H9 (cell line): Measurements from ENCODE around the gene ELANE. TPM values are rescaled to one million over a fixed set of nuclear protein-coding genes. Genes with fewer than 3 reads are reported as not detected.

Source experiments
- DNase-seq: peaks from one replicate; pipeline ENCODE4 v3.0.0-alpha.2; 2017
- H2AFZ ChIP-seq: one replicate; pipeline ENCODE4 v1.6.1; 2013; ENCODE audit warnings: mild to moderate bottlenecking, low read length, control low read depth, moderate library complexity
- H2AK5ac ChIP-seq: 2 replicates; pipeline ENCODE4 v1.6.1; 2013; ENCODE audit warnings: low read length, control low read depth, mixed read lengths; ENCODE audit not compliant: insufficient read length
- H2BK120ac ChIP-seq: one replicate; pipeline ENCODE4 v1.6.1; 2013; ENCODE audit warnings: low read depth, mild to moderate bottlenecking, low read length, control low read depth, inconsistent platforms; ENCODE audit not compliant: poor library complexity, severe bottlenecking
- H2BK12ac ChIP-seq: 2 replicates; pipeline ENCODE4 v1.6.1; 2013; ENCODE audit warnings: low read length, control low read depth, mixed read lengths, low read depth; ENCODE audit not compliant: insufficient read length
- H2BK15ac ChIP-seq: 2 replicates; pipeline ENCODE4 v1.6.1; 2013; ENCODE audit warnings: low read depth, low read length, control low read depth
- H2BK20ac ChIP-seq: one replicate; pipeline ENCODE4 v1.6.1; 2013; ENCODE audit warnings: low read depth, mild to moderate bottlenecking, low read length, control low read depth, inconsistent platforms; ENCODE audit not compliant: poor library complexity, severe bottlenecking
- H2BK5ac ChIP-seq: 2 replicates; pipeline ENCODE4 v1.6.1; 2013; ENCODE audit warnings: low read length, control low read depth, mixed read lengths; ENCODE audit not compliant: insufficient read length
- H3K14ac ChIP-seq: 2 replicates; pipeline ENCODE4 v1.6.1; 2013; ENCODE audit warnings: low read length, control low read depth; ENCODE audit not compliant: insufficient read depth
- H3K18ac ChIP-seq: 2 replicates; pipeline ENCODE4 v1.6.1; 2013; ENCODE audit warnings: low read depth, mild to moderate bottlenecking, mixed read lengths, low read length, control low read depth; ENCODE audit not compliant: insufficient read length
- H3K23ac ChIP-seq: 2 replicates; pipeline ENCODE4 v1.6.1; 2013; ENCODE audit warnings: low read length, control low read depth, mixed read lengths, low read depth; ENCODE audit not compliant: insufficient read length
- H3K23me2 ChIP-seq: 2 replicates; pipeline ENCODE4 v1.6.1; 2013; ENCODE audit warnings: low read depth, mild to moderate bottlenecking, mixed read lengths, low read length, control low read depth; ENCODE audit not compliant: insufficient read length, poor library complexity, severe bottlenecking
- H3K27ac ChIP-seq: 2 replicates; pipeline ENCODE4 v1.5.1; 2013; ENCODE audit warnings: low read length, control low read depth, mixed read lengths, low read depth; ENCODE audit not compliant: insufficient read length
- H3K27me3 ChIP-seq: 2 replicates; pipeline ENCODE4 v1.6.1; 2013; ENCODE audit warnings: low read length, control low read depth, inconsistent platforms; ENCODE audit not compliant: insufficient read depth
- H3K4ac ChIP-seq: 2 replicates; pipeline ENCODE4 v1.6.1; 2013; ENCODE audit warnings: low read depth, mild to moderate bottlenecking, control low read depth, inconsistent platforms, low read length, moderate library complexity
- H3K4me1 ChIP-seq: 2 replicates; pipeline ENCODE4 v1.6.1; 2013; ENCODE audit warnings: low read length, control low read depth, inconsistent platforms; ENCODE audit not compliant: insufficient read depth
- H3K4me2 ChIP-seq: 2 replicates; pipeline ENCODE4 v1.6.1; 2013; ENCODE audit warnings: low read length, control low read depth, mixed read lengths; ENCODE audit not compliant: insufficient read length, insufficient read depth
- H3K56ac ChIP-seq: 2 replicates; pipeline ENCODE4 v1.6.1; 2013; ENCODE audit warnings: low read depth, mild to moderate bottlenecking, mixed read lengths, low read length, control low read depth; ENCODE audit not compliant: insufficient read length
- H3K79me1 ChIP-seq: 2 replicates; pipeline ENCODE4 v1.6.1; 2013; ENCODE audit warnings: low read depth, mild to moderate bottlenecking, moderate library complexity, low read length, control low read depth, inconsistent platforms; ENCODE audit not compliant: insufficient read depth, poor library complexity, severe bottlenecking
- H3K79me2 ChIP-seq: 2 replicates; pipeline ENCODE4 v1.6.1; 2013; ENCODE audit warnings: low read length, control low read depth, inconsistent platforms; ENCODE audit not compliant: insufficient read depth
- H3K9ac ChIP-seq: 2 replicates; pipeline ENCODE4 v1.6.1; 2013; ENCODE audit warnings: low read length, control low read depth, mixed read lengths; ENCODE audit not compliant: insufficient read length; ENCODE audit errors: extremely low read depth
- H3K9me3 ChIP-seq: one replicate; pipeline ENCODE4 v1.6.1; 2013; ENCODE audit warnings: low read depth, low read length, inconsistent platforms; ENCODE audit not compliant: control insufficient read depth
- H3T11ph ChIP-seq: one replicate; pipeline ENCODE4 v1.6.1; 2013; ENCODE audit warnings: mild to moderate bottlenecking, low read length, control low read depth, inconsistent platforms
- H4K20me1 ChIP-seq: one replicate; pipeline ENCODE4 v1.6.1; 2013; ENCODE audit not compliant: control insufficient read depth, insufficient read length, insufficient read depth
- H4K5ac ChIP-seq: 2 replicates; pipeline ENCODE4 v1.6.1; 2013; ENCODE audit warnings: low read depth, mild to moderate bottlenecking, mixed read lengths, low read length, control low read depth; ENCODE audit not compliant: insufficient read length
- H4K8ac ChIP-seq: replicated peaks from 2 replicates; pipeline ENCODE4 v1.6.1; 2013; ENCODE audit warnings: low read length, control low read depth, mixed read lengths, low read depth; ENCODE audit not compliant: insufficient read length
- H4K91ac ChIP-seq: 2 replicates; pipeline ENCODE4 v1.6.1; 2013; ENCODE audit warnings: low read depth, mild to moderate bottlenecking, moderate library complexity, mixed read lengths, low read length, control low read depth; ENCODE audit not compliant: insufficient read length
- H3K27ac Mint-ChIP-seq, 3 experiments: 2 replicates in 2 of 3; 3 replicates in 1 of 3; pipeline ENCODE4 v1.8.0; 2020 to 2021; ENCODE audit warnings: mixed read lengths in 3 of 3, mild to moderate bottlenecking in 1 of 3, moderate library complexity in 1 of 3
- H3K27me3 Mint-ChIP-seq: 2 replicates; pipeline ENCODE4 v1.8.0; 2021; ENCODE audit warnings: low read depth, mild to moderate bottlenecking, moderate library complexity, mixed read lengths
- H3K36me3 Mint-ChIP-seq, 3 experiments: 2 replicates in 2 of 3; 3 replicates in 1 of 3; pipeline ENCODE4 v1.8.0; 2020 to 2021; ENCODE audit warnings: low read depth in 3 of 3, mixed read lengths in 3 of 3; ENCODE audit not compliant: insufficient read depth in 1 of 3
- H3K4me1 Mint-ChIP-seq, 2 experiments: 2 replicates each; pipeline ENCODE4 v1.8.0; 2020; ENCODE audit warnings: mixed read lengths in 2 of 2
- H3K4me3 Mint-ChIP-seq, 2 experiments: 2 replicates in 1 of 2; 3 replicates in 1 of 2; pipeline ENCODE4 v1.8.0; 2020 to 2021; ENCODE audit warnings: mild to moderate bottlenecking in 2 of 2, mixed read lengths in 2 of 2, moderate library complexity in 1 of 2
- H3K9me3 Mint-ChIP-seq, 2 experiments: 2 replicates in 1 of 2; 3 replicates in 1 of 2; pipeline ENCODE4 v1.8.0; 2020; ENCODE audit warnings: mild to moderate bottlenecking in 2 of 2, mixed read lengths in 2 of 2, moderate library complexity in 1 of 2
- WGBS: extraction: QIAGEN DNeasy Blood & Tissue Kit; methylation state at CpG from one replicate; pipeline ENCODE4 v1.1.7; 2013; ENCODE audit warnings: missing lambda C conversion rate, low lambda C conversion rate, mixed read lengths; ENCODE audit not compliant: insufficient read length; ENCODE audit errors: extremely low coverage; 5-methylcytosine and 5-hydroxymethylcytosine counted together
- total RNA-seq: library from RNA; stranded (reverse); gene quantifications from 2 replicates; pipeline ENCODE4 v1.2.1, GENCODE V29; 2021
- TF ChIP-seq, protein P1 (sequence below): fragments of 200-600 bp; sonication (generic); conservative IDR thresholded peaks from 3 replicates; pipeline ENCODE4 v1.8.0; 2021; ENCODE audit warnings: antibody characterized with exemption, mild to moderate bottlenecking

The ELANE gene
- total RNA-seq, 1 experiment from 2014 or later, result not detected

DNA sequence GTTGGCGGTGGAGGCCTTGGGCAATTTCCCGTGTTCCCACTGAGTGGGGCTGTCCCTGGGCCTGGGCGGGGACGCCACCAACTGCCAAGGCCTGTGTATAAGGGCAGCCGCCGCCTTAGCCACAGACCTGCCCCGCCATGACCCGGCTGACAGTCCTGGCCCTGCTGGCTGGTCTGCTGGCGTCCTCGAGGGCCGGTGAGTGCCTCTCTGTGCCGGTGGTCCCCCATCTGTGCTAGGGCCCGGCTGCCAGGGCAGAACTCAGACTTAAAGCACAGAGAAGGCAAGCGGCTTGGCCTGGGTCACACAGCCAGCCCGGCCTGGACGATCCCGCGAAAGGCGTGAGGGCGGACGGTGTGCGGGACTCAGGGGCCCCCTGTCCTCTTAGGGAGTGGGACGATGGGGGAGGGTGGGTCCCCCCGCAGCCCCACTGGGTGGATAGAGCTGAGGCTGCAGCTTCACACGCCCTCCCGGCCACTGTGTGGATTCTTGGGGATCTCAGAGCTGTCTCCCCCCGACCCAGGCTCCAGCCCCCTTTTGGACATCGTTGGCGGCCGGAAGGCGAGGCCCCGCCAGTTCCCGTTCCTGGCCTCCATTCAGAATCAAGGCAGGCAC, 24.3 kb upstream of the ELANE start, which contains the start of gene AZU1:
Gene AZU1, plus strand, starts transcription at position 128 of the 612 bp plus-strand sequence. Its CDS starts 10 bp downstream, at position 138.
- Histone ChIP-seq H2BK15ac (no peak within 1 kb of the TSS), H3K79me1 (no peaks in the 10 kb centered on the region), H3K4me2 (no peak within 1 kb of the TSS), H3K4me1 (no peaks in the 10 kb centered on the region; the same call in 1 of the 2 replicates), H4K91ac (no peak within 1 kb of the TSS), H3K27me3 (no peaks in the 10 kb centered on the region), H3K79me2 (no peaks in the 10 kb centered on the region), H2AK5ac (no peak within 1 kb of the TSS), H3K9ac (no peak within 1 kb of the TSS), H3K23me2 (no peaks in the 10 kb centered on the region), H2BK120ac (no peak within 1 kb of the TSS), H2BK5ac (no peak within 1 kb of the TSS), H4K20me1 (no peaks in the 10 kb centered on the region), H3T11ph (no peak within 1 kb of the TSS), H3K56ac (no peak within 1 kb of the TSS), H3K18ac (no peak within 1 kb of the TSS), H4K5ac (no peak within 1 kb of the TSS), H2BK12ac (no peak within 1 kb of the TSS), H3K4ac (no peak within 1 kb of the TSS), H2BK20ac (no peak within 1 kb of the TSS), H3K14ac (no peak within 1 kb of the TSS), H3K9me3 (no peaks in the 10 kb centered on the region), H4K8ac (no peak within 1 kb of the TSS), H3K27ac (no peak within 1 kb of the TSS), H3K23ac (no peak within 1 kb of the TSS), H2AFZ (no peak within 1 kb of the TSS)
- no peak within 1 kb of the TSS for H3K4me3 Mint-ChIP-seq
- H3K27ac Mint-ChIP-seq, result no peak within 1 kb of the TSS; a peak in 1 of 7 replicates
- H3K27me3 Mint-ChIP-seq, result peaks cover 5% of the 10 kb centered on the region
- no CpG with 5 or more reads among the region's 33 CpGs for WGBS
- peak; percentile 30 for DNase-seq
- H3K9me3 Mint-ChIP-seq, result no peaks in the 10 kb centered on the region
- peaks cover 7 to 14% of the 10 kb centered on the region in 2 experiments for H3K4me1 Mint-ChIP-seq
- H3K36me3 Mint-ChIP-seq, result no peaks in the 10 kb centered on the region; a peak in 1 of 7 replicates
- TF ChIP-seq, protein P1, sequence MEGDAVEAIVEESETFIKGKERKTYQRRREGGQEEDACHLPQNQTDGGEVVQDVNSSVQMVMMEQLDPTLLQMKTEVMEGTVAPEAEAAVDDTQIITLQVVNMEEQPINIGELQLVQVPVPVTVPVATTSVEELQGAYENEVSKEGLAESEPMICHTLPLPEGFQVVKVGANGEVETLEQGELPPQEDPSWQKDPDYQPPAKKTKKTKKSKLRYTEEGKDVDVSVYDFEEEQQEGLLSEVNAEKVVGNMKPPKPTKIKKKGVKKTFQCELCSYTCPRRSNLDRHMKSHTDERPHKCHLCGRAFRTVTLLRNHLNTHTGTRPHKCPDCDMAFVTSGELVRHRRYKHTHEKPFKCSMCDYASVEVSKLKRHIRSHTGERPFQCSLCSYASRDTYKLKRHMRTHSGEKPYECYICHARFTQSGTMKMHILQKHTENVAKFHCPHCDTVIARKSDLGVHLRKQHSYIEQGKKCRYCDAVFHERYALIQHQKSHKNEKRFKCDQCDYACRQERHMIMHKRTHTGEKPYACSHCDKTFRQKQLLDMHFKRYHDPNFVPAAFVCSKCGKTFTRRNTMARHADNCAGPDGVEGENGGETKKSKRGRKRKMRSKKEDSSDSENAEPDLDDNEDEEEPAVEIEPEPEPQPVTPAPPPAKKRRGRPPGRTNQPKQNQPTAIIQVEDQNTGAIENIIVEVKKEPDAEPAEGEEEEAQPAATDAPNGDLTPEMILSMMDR, result no peak
